Activated CD8-positive, alpha-beta memory T cell treated with anti-CD3 and anti-CD28 coated beads for 48 hours (primary cell): ENCODE results near the gene PLEKHA4.

ENCODE experiments used
- DNase-seq, 3 experiments: peaks; one replicate each; pipeline ENCODE4 v3.0.0-alpha.2; 2020; ENCODE audit warnings: low read depth in 2 of 3, low spot score in 2 of 3

The PLEKHA4 gene

DNA sequence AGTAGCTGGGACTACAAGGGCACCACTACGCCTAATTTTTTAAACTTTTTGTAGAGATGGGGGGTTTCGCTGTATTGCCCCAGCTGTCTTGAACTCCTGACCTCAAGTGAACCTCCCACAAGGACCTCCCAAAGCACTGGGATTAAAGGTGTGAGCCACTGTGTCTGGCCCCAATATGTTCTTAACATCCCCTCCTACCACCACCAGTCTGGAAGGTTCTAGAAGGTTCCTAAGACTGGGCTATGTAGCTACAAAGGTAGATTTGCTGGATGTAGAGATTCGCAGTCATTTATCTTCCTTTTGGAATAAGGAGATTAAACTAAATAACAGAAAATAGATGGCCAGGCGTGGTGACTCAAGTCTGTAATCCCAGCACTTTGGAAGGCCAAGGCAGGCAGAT is 37.5 kb downstream of the PLEKHA4 start:
- DNase-seq: no peak

DNA sequence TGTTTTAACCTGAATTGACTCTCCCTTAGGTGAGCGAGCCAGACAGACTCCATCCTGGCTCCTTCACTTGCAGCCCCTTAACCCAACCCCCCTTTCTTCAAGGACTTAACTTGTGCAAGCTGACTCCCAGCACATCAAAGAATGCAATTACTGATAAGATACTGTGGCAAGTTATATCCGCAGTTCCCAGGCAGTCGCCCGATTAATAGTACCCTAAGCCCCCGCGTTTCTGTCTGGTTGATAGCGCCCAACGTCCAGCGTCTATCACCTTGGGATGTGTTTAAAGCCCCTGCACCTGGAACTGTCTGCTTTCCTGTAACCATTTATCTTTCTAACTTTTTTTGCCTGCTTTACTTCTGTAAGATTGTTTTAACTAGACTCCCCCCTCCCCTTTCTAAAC is 38.3 kb downstream of the PLEKHA4 start:
- DNase-seq: no peak

DNA sequence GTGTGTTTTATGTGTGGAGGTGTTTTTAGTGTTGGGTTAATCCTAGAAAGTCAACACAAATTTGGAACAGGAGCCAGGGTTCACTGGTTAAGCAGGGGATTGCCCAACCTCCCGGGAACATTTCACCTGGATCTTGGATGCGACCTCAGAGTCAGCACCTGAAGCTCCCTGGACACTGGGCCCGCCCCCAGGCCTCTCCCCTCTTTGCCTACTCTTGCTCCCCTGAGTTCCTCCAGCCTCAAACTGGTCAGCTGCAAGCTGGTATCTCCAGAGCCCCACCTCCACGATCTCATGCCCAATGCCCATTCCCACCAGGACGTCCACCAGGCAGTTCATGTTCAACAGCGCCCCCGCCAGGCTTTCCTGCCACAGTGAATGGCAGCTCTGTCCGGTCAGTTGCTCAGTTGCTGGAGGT is 41.8 kb downstream of the PLEKHA4 start:
- no peak for DNase-seq

DNA sequence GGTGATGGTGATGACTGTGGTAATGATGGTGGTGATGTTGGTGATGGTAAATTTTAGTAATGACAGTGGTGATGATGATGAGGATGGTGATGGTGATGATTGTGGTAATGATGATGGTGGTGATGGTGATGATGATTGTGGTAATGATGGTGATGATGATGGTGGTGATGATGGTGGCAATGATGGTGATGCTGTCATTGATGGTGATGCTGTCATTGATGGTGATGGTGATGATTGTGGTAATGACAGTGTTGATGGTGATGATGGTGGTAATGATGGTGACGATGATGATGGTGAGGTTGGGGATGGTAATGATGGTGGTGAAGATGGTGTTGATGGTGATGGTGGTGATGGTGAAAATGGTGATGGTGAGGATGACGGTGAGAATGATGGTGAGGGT is 45.9 kb downstream of the PLEKHA4 start:
- DNase-seq: no peak

DNA sequence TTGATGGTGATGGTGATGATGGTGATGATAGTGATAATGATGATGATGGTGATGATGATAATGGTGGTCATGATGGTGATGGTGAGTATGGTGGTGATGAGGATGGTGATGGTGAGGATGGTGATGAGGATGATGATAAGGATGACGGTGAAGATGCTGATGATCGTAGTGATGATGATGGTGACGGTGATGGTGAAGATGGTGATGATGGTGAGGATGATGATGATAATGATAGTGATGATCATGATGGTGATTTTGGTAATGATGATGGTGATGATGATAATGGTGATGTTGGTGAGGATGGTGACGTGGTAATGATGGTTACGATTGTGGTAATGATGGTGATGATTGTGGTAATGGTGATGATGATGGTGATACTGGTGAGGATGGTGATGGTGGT is 46.8 kb downstream of the PLEKHA4 start:
- no peak for DNase-seq

DNA sequence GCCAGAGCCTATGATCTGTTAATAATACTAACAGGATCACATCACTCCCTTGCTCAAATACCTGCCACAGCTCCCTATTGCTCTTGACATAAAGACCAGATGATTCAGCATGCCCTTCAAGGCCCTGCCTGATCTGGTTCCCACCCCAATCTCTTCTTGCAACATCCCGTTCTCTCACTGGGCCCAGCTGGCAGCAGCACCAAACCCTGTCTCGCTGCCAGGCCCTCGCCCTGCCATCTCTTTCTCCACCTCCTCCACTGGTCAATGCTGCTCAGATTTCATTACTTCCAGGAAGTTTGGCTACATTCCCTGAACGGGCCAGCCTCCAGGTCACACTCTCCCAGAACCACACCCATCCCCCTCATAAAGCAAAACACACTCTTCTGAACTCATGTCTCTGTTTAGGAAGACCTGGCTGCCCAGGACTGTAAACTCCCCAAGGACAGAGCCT is 49.0 kb downstream of the PLEKHA4 start:
- no peak for DNase-seq

DNA sequence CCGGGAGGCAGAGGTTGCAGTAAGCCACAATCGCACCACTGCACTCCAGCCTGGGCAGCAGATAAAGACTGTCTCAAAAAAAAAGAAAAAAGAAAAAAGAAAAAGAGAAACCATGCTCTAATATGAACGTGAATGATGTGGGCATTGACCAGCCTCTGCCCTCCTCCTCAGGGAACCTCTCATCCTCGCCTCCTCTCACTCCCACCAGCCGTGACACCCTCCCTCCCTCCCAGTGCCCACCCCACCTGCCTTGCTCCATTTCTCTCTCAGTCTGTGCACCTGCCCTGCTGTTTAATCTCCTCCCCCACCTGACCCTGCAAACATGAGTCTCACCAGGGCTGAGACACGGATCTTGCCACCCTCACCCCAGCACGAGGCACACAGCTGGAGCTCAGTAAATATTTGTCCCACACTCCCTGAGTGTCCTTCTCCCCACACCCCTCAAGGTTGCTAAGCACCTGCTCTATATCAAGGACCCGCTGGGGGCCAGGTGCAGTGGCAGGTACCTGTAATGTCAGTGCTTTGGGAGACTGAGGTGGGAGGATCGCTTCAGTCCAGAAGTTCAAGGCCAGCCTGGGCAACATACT is 50.1 kb downstream of the PLEKHA4 start:
- no peak for DNase-seq

DNA sequence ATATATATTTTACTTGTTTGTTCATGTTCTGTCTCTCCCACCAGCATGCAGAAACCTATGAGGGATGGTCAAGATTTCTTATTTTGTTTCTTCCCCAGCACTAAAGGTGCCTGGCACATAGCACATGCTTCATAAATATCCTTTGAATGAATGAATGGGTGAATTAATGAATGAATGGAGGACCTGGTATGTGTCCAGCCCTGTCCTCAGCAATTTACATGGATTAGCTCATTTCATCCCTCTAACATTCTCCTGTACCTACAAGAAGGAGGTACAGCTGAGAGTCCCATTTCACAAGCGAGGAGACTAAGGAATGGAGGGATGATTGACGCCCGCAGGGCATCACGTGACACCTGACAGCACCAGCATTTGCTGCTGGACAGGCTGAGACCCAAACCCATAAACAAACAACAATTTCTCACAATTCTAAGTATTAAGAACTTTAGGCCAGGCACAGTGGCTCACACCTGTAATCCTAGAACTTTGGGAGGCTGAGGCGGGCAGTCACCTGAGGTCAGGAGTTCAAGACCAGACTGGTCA is 50.8 kb downstream of the PLEKHA4 start:
- DNase-seq: no peak

DNA sequence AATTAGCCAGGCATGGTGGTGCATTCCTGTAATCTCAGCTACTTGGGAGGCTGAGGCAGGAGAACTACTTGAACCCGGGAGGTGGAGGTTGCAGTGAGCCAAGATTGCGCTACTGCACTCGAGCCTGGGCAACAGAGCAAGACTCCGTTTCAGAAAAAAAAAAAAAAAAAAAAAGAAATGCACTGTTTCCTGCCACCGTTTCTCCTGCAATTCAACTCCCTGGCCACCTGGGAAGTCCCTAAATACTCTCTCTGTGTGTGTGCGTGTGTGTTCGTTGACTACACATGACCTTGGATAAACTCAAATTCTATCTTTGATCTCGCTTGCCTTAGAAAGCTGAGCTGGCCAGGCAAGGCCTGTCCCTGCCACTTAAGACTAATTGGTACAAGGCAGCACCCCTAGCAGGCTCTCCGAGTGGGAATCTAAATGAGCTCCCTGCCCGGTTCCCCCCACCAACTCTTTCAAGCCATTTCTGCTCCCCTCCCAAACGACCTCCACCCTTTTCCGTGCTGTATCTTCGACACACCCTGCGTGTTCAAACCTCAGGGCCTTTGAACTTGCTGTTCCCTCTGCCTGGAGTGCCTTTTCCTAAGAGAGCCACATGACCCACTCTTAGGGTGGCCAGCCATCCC is 52.4 kb downstream of the PLEKHA4 start:
- no peak for DNase-seq

DNA sequence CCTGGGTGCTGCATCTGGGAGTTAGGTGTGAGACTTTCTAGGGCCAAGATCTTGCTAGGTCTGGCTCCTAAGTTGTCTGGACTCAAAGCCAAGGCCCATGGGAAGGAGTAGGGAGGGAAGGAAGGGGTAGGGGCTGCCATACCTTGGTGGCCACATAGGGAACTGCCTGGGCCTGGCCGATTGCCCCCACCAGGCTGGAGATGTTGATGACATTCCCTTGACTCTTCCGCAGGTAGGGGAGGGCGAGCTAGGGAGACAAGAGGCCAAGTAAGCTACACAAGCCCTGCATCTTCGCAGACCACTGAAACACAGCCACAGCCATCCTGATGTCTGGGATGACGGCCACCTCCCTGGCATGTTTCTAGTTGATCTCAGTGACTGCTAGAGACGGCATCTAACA is 53.5 kb downstream of the PLEKHA4 start:
- no peak for DNase-seq

DNA sequence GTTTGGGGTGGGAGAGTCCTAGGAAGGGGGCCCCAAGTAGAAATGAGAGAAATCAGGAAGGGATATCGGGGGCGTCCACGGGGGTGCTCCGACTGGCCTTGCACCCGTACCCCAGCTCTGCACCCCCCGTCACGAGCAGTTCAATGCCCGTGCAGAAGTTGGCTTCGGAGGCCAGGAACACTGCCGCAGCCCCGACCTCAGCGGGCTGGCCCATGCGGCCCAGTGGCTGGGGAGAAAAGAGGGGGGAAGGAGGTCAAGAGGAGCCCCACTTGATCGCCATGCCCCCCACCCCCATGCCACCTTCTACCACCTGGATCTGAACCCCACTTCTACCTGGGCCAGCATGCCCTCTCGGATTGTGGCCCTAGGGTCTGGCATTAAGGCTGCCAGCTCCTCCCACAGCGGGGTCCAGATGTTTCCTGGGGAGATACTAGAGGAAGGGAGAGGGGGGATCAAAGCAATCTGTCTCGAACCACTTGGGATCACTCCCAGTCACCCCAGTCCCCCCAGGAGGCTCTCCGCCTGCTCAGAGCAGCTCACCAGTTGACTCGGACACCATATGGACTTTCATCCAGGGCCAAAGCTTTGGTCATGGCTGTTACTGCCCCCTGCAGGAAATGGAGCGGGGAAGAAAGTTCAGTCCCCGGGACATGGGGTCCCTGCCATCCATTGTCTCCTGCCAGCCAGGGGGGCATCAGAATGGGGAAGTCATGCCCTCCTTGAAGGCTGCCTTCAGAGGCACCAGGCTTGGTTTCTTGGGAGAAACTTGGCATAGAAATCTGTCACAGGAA is 55.1 kb downstream of the PLEKHA4 start:
- no peak for DNase-seq

DNA sequence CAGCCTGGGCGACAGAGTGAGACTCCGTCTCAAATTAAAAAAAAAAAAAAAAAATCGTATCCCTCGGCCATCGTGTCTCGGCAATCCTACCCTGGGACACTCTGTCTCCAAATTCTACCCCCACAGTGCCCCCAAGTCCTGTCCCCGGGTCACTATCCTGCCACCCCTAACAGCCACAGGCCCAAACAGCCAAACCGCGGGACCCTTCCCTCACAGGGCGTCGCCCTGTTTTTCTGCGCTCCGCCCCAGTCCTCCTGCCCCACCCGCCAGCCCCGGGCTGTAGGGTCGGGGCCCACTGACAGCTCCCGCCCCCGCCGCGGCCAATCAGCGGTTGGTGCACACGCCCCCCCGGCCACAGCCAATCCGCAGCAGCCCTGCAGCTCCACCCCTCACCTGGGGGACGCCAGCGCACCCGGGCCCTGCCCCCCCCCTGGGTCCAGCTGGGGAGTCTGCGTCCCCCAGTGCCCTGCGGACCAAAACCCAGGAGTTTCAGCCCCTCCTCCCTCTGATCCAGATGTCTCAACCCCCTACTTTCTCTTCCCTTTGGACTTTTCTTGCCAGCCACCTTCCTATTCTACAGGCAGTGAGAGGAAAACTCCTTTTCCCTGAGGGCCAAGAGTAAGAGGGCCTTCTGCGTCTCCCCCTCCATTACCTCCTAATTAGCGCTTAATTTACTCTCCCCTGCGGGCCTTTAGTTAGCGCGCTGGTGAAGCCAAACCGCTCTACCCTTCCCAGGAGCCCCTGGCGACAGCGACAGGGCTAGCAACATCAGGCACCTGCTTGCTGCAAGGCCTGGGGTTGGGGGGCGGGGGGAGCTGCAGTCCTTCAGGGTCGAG is 56.1 kb downstream of the PLEKHA4 start:
- peak in 2 of 3 experiments; percentile 32 to 48 for DNase-seq

DNA sequence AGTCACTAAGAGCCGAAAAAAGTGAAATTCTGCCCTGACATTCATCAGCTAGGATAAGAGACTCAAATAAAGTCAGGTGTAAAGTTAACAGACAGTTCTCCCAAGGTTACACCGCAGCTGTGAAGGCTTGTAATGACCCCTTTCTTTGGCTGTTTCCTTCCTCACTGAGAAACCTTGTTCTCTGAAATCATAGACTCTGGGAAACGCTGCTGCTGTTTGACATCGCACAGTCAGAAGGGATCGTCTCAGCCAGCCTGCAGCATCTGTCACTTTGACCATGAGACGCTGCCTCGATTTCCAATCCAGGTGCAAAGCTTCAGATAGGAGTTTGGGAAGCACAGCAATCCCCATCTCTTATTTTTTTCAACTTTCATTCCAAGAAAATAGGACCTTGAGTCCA is 58.3 kb downstream of the PLEKHA4 start:
- DNase-seq: no peak

DNA sequence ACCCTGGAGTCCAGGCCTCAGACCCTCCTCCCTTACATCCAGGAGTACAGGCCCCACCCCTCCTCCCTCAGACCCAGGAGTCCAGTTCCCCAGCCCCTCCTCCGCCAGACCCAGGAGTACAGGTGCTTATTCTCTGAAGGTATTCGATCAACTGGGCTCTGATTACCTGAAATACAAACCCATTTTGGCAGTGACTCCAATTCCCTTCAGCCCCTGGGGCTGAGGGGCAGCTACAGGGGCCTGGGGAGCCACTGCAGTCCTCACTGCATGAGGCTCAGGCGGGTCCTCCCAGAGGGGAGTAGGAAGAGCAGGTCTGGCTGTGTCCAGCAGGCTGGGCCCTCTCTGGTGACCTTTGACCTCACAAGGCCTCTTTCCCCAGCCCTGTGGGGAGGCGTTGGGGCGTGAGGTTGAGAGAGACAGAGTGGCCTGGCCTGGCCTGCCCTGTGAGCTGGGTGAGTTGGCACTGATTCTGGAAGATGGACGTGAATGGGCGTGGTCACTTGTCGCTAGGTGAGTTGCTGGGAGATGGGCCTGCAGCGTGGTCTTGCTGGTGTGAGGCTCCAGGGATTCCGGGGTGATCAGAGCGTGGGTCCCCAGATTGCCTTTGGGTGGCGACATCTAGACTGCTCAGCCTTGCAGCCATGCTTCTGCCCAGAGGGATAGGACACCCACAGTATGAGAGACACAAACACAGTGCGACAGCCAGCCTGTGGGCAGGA is 60.7 kb downstream of the PLEKHA4 start:
- DNase-seq: no peak

DNA sequence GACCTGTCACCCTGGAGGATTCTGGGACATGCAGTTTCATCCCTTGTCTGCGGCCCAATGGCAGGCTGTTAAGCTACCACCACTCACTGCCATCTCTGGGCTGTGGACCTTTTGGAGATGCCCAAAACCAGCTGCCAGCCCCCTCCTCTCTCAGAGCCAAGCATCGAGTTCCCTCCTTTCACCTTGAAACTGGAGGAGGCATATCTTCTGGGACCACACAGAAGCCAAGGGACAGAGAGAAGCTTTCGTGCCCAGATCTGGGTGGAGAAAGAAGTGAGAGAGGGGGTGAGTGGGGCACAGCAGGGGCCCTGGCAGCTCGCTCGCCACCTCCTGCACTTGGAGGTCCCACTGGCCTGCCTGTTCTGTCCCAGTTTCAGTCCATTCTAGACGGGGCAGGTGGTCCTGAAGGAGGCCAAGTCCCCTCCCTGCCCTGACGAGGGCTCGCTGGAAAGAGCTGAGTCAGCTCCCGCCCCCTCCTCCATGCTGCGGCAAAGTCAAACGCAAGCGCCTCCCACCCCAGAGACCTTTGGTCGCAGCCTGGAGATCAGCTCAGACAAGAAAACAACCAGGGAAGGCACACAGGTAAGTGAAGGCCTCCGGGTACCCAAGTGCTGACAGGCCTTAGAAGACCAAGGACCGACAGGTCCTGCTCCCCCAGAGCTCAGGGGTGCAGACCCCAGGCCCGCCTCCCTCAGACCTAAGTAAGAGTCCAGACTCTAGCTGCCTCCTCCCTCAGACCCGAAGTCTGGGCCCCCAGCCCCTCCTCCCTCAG is 61.4 kb downstream of the PLEKHA4 start:
- DNase-seq: no peak

DNA sequence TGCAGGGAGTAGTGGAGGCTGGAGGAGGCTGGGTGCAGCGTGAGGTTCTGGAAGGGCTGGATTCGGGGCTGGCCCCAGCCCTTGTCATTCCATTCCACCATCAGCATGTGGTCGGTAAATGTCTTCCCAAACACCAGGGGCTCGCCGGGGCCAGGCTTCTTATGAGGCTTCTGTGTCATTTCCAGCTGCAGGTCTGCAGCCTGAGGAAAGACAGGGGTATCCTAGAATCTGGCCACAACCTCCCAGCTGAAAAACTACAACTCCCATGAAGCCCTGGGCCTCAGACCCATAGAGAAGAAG is 61.9 kb downstream of the PLEKHA4 start:
- no peak for DNase-seq

DNA sequence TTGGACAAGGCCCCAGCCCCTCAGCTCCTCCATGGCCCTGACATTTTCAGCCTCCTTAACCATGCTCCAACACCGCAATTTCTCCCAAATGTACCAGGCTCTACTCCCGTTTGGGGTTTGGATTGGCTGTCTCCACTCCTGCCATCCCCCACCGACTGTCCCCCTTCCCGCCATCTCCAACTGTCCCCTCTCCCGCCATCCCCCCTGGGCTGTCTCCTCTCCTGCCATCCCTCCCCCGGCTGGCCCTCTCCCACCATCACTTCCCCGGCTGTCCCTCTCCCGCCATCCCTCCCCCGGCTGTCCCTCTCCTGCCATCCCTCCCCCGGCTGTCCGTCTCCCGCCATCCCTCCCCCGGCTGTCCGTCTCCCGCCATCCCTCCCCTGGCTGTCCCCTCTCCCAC is 63.0 kb downstream of the PLEKHA4 start:
- DNase-seq: no peak

DNA sequence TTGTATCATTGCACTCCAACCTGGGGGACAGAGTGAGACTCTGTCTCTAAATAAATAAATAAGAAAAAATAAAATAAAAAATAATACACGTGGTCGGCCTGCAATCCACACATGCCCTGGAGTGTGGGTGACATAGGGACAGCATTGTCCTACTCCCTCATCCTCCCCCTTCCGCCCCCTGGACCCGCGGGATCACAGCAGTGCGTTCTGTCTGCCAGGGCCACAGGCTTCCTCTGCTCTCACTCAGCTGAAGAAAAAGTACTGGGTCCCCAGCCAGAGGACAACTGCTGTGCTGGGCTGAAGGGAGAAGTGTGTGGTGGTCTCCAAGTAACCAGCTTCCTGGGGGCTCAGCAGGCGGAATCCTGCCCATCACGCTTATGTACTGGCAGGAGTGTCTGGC is 63.9 kb downstream of the PLEKHA4 start:
- DNase-seq: no peak

DNA sequence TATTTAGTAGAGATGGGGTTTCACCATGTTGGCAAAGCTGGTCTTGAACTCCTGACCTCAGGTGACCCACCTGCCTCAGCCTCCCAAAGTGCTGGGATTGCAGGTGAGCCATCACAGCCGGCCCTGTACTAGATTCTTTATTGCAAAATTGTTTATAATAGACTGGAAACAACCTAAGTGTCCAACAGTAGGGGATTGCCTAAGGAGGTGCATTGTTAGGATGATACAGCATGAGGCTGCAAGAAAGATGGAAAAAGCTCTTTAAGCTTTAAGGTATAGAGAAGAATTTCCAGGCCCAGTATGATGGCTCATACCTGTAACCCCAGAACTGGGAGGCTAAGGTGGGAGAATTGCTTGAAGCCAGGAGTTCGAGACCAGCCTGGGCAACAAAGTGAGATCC is 65.8 kb downstream of the PLEKHA4 start:
- no peak for DNase-seq
